ENCODE data around the gene SFXN3.
"Not testable (repeated sequence)": the region's sequence is repeated elsewhere in the genome, so short reads cannot be mapped to it uniquely, and the experiment has no call there.

Gene SFXN3

DNA sequence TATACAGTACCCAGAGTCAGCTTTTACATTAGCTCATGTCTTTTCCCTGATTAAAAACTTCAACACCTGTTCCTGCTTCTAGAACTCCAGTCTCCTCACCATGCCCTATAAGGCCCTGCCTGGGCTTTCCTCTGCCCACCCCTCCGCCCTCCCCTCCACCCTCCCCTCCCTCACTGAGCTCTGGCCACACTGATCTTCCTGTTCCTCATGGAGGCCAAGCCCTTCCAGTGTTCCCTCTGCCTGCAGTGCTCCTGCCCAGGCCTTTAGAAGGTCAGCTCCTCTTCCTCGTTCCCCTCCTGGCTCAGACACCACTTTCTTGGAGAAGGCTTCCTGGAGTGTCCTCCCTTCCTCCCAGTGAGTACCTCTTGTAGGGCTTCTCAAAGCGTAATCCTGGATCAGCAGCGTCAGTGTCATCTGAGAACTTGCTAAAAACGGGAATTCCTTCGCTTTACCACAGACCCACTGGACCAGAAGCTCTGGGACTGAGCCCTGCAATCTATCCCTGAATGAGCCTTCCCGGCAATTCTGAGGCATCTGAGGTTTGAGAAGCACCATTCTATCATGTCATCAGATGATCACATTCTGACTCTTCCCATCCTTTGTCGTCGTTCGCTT is 3.8 kb upstream of the SFXN3 start:
- Histone ChIP-seq H3K9me3 (ENCODE audit: control insufficient read depth, low read length) (no peaks in the 10 kb centered on the region), H3K4me1 (ENCODE audit: control insufficient read depth, insufficient read depth, low read length, poor library complexity, severe bottlenecking) (peaks cover 7% of the 10 kb centered on the region), H3K27me3 (replicated peaks; ENCODE audit: control insufficient read depth, insufficient read depth, low read length, poor library complexity, severe bottlenecking) (no peaks in the 10 kb centered on the region), H3K36me3 (ENCODE audit: control insufficient read depth, insufficient read depth, low read length) (no peaks in the 10 kb centered on the region), H3K27ac (ENCODE audit: insufficient read depth, low read length, poor library complexity, severe bottlenecking) (no peak overlapping the region), H3K4me3 (ENCODE audit: insufficient read depth, low read depth, low read length, poor library complexity, severe bottlenecking) (no peak overlapping the region)
- no peak for DNase-seq

DNA sequence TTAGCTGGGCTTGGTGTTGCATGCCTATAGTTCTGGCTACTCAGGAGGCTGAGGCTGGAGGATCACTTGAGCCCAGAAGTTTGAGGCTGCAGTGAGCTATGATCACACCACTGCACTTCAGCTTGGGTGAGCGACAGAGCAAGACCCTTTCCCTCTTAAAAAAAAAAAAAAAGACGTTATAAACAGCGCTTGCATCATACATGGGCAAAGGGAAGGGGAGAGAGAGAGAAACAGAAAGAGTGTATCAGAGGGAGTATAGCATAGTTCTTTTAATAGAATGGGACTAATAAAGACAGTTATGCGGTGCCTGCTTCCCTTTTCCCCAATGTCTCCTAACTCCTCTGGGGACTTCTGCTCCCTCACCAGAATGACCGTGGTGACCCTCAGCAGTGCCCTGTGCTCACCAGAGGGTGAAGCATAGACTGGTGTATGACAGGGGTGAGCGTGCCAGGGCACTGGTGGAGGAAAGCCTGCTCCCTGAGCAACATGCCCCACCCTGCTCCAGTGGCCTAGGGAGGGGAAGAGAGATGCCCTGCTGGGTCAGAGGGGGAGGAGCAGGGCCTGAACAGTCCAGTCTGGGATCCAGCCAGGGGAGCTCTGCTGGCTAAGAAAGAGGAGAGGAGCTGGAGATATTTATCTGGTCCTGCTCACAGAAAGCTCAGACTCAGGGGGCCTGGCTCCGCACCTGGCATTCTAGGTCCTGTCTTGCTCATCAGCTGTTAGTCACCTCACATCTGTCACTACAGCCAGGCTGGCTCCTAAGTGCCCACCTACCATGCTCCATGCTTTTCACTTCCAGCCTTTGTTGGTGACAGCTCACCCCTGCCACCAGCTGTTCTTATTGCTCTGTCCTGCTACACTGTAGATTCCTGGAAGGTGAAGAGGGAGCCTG is 2.3 kb upstream of the SFXN3 start:
- H3K9me3 ChIP-seq (ENCODE audit: control insufficient read depth, low read length), result no peaks in the 10 kb centered on the region
- no peaks in the 10 kb centered on the region for H3K36me3 ChIP-seq (ENCODE audit: control insufficient read depth, insufficient read depth, low read length)
- H3K27me3 ChIP-seq (replicated peaks; ENCODE audit: control insufficient read depth, insufficient read depth, low read length, poor library complexity, severe bottlenecking), result no peaks in the 10 kb centered on the region
- H3K4me1 ChIP-seq (ENCODE audit: control insufficient read depth, insufficient read depth, low read length, poor library complexity, severe bottlenecking), result peaks cover 18% of the 10 kb centered on the region
- H3K4me3 ChIP-seq (ENCODE audit: insufficient read depth, low read depth, low read length, poor library complexity, severe bottlenecking), result no peak overlapping the region
- H3K27ac ChIP-seq (ENCODE audit: insufficient read depth, low read length, poor library complexity, severe bottlenecking), result no peak overlapping the region
- DNase-seq, result no peak

DNA sequence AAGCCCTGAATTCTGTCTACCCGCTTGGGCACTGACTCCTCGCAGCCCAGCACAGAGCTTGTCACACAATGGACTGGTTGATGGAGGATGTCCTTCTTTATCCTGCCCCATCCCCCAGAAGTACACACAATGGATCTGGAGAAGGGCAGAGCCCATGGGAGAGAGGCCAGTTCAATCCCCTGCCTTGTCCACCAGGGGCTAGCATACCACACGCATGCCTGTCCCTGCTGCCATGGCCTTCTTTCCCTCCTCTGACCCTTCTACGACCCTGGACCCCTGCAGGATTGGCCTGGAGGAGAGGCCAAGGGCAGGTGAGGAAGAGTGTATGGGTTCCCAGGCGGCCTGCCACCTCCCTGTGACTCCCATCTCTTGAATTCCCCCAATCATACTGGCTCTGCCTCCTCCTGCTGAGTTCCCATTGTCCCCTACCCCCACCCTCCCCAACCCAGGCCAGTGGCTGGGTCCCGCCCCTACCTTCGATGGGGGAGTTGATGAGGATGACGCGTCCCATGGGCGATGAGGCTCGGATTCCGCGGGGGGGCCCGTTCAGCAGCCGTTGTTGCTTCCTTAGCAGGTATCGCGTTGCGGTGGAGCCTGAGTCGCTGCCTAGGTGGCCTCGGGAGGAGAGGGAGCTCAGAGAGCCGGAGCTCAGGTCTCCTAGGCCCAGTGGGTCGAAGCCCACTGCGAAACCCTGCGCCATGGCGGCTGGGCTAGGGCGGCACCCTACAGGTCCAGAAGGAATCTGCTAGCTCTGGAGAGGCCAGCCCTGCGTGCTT is 1.3 kb upstream of the SFXN3 start:
- Histone ChIP-seq H3K9me3 (ENCODE audit: control insufficient read depth, low read length) (no peaks in the 10 kb centered on the region), H3K4me3 (ENCODE audit: insufficient read depth, low read depth, low read length, poor library complexity, severe bottlenecking) (no peak overlapping the region), H3K27ac (ENCODE audit: insufficient read depth, low read length, poor library complexity, severe bottlenecking) (no peak overlapping the region), H3K27me3 (replicated peaks; ENCODE audit: control insufficient read depth, insufficient read depth, low read length, poor library complexity, severe bottlenecking) (no peaks in the 10 kb centered on the region), H3K4me1 (ENCODE audit: control insufficient read depth, insufficient read depth, low read length, poor library complexity, severe bottlenecking) (peaks cover 18% of the 10 kb centered on the region), H3K36me3 (ENCODE audit: control insufficient read depth, insufficient read depth, low read length) (peaks cover 3% of the 10 kb centered on the region)
- DNase-seq, result no peak

DNA sequence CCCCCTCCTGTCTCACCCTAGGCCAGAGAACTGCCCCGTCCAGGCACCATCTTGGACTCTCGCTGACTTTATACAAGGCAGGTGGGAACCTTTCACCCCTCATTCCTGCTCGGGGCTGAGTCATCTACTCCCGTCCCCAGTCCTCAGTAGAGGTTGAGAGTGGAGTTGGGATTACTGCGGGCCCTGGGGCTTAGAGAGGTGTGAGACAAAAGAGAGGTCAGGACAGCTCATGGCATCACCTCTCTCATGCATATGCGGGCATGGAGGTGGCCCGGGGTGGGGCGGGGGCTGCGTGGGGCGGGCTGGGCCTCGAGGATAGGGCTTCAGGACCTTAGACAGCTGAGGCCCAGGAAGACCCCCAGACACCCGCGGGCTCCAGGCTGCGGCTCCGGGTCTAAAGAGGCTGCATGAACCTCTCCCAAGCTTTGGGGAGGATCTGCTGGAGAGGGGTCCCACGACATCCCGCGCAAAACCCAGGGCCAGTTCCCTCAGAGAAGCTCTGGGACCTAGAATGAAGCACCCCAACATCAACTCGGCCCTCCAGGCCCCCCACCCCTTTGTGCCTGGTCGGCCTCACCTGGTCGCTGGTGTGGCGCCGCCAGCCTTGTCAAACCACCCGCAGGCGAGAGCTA is 422 bp upstream of the SFXN3 start:
- peak overlapping the region; percentile 82 for H3K4me3 ChIP-seq (ENCODE audit: insufficient read depth, low read depth, low read length, poor library complexity, severe bottlenecking)
- H3K4me1 ChIP-seq (ENCODE audit: control insufficient read depth, insufficient read depth, low read length, poor library complexity, severe bottlenecking), result peaks cover 18% of the 10 kb centered on the region
- H3K9me3 ChIP-seq (ENCODE audit: control insufficient read depth, low read length), result no peaks in the 10 kb centered on the region
- no peak for DNase-seq
- no peaks in the 10 kb centered on the region for H3K27me3 ChIP-seq (replicated peaks; ENCODE audit: control insufficient read depth, insufficient read depth, low read length, poor library complexity, severe bottlenecking)
- H3K27ac ChIP-seq (ENCODE audit: insufficient read depth, low read length, poor library complexity, severe bottlenecking), result peak overlapping the region; percentile 92
- H3K36me3 ChIP-seq (ENCODE audit: control insufficient read depth, insufficient read depth, low read length), result peaks cover 12% of the 10 kb centered on the region

DNA sequence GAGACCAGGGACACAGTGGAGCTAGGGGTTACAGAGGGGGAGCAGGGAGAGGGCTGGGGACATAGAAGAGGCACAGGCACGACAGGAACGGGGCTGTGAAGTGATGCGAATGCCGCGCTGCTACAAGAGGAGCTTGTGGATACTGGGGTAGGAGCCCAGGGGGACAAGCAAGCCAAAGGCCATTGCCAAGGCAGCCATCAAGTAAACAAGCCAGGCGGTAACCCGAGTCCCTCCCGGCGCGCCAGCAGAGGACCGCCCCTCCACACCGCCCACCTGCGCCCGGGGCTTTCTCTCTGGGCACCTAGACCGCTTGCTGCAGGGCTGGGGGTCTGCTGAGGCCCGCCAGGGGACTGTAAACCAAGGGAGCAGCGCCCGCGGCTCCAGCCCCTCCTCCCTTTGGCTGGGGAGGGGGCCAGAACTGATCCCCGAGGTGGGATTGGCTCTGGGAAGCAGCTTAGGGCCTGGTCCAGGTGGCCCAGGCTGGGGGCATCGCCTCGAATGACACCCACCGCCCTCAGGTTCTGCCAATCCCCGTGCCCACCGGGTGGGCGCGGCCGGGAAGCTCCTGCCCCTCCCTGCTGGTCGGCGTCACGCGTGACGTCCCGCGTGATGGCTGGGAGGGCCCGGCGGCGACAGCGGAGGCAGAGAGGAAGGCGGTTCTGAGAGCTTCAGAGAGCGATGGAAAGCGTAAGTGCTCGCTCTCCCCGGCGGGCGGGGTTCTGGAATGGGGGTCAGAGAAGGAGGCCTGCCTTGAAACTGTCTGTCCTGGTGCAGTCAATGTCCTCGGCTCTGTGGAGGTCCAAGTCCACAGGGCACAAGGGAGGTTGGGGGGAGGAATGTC is 982 bp downstream of the SFXN3 start:
- Histone ChIP-seq H3K36me3 (ENCODE audit: control insufficient read depth, insufficient read depth, low read length) (peaks cover 26% of the 10 kb centered on the region), H3K9me3 (ENCODE audit: control insufficient read depth, low read length) (no peaks in the 10 kb centered on the region), H3K4me1 (ENCODE audit: control insufficient read depth, insufficient read depth, low read length, poor library complexity, severe bottlenecking) (peaks cover 18% of the 10 kb centered on the region), H3K4me3 (ENCODE audit: insufficient read depth, low read depth, low read length, poor library complexity, severe bottlenecking) (peak overlapping the region; percentile 82), H3K27ac (ENCODE audit: insufficient read depth, low read length, poor library complexity, severe bottlenecking) (peak overlapping the region; percentile 92), H3K27me3 (replicated peaks; ENCODE audit: control insufficient read depth, insufficient read depth, low read length, poor library complexity, severe bottlenecking) (no peaks in the 10 kb centered on the region)
- DNase-seq, result peak; percentile 65 to 79 (median 78)

DNA sequence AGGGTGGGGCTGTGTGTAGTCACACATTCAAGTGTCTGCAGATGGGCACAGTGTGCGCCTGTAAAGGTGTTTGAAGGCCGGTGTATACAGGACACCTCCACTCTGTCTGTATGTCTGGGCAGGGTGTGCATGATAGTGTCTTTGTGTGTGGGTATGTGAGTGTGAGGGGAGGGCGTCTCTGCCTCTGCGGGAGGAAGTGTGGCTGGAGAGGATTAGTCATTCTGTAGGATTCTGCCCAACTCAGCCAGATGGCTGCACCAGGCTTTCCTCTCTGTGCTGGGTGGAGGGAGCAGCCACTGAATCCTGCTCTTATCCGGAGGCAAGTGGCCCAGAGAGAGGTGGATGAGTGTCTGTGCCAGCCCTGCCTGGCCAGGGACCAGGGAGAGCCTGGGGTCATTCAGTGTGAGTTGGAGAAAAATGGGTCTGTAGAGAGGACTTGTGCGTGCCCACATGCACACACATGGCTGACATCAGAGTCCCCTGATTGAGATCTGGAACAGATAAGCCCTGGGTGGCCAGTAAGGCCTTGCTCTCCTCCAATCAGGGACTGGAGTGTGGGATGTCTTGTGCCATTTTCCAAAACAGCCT is 1.7 kb downstream of the SFXN3 start:
- Histone ChIP-seq H3K4me1 (ENCODE audit: control insufficient read depth, insufficient read depth, low read length, poor library complexity, severe bottlenecking) (peaks cover 18% of the 10 kb centered on the region), H3K36me3 (ENCODE audit: control insufficient read depth, insufficient read depth, low read length) (peaks cover 33% of the 10 kb centered on the region), H3K4me3 (ENCODE audit: insufficient read depth, low read depth, low read length, poor library complexity, severe bottlenecking) (peak overlapping the region; percentile 82), H3K9me3 (ENCODE audit: control insufficient read depth, low read length) (no peaks in the 10 kb centered on the region), H3K27me3 (replicated peaks; ENCODE audit: control insufficient read depth, insufficient read depth, low read length, poor library complexity, severe bottlenecking) (no peaks in the 10 kb centered on the region), H3K27ac (ENCODE audit: insufficient read depth, low read length, poor library complexity, severe bottlenecking) (peak overlapping the region; percentile 92)
- DNase-seq, result peak; percentile 32 to 45 (median 45)

DNA sequence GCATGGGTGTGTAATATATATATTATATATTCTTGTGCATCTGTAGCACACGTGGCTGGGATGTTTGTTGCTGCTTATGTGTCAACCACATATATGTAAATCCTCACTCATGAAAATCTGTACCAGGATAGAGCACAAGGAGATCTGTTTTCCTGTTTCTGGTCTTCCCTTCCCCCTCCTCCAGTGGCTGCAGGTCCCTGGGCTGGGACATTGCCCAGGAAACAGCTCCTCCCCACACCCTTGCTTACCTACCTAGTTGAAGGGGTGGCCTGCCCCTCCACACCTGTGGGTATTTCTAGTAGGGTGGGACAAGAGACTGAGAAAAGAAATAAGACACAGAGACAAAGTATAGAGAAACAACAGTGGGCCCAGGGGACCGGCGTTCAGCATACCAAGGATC is 2.2 kb downstream of the SFXN3 start:
- peaks cover 38% of the 10 kb centered on the region for H3K36me3 ChIP-seq (ENCODE audit: control insufficient read depth, insufficient read depth, low read length)
- H3K4me1 ChIP-seq (ENCODE audit: control insufficient read depth, insufficient read depth, low read length, poor library complexity, severe bottlenecking), result peaks cover 18% of the 10 kb centered on the region
- no peaks in the 10 kb centered on the region for H3K9me3 ChIP-seq (ENCODE audit: control insufficient read depth, low read length)
- no peak overlapping the region for H3K4me3 ChIP-seq (ENCODE audit: insufficient read depth, low read depth, low read length, poor library complexity, severe bottlenecking)
- no peaks in the 10 kb centered on the region for H3K27me3 ChIP-seq (replicated peaks; ENCODE audit: control insufficient read depth, insufficient read depth, low read length, poor library complexity, severe bottlenecking)
- DNase-seq, result no peak
- H3K27ac ChIP-seq (ENCODE audit: insufficient read depth, low read length, poor library complexity, severe bottlenecking), result no peak overlapping the region

DNA sequence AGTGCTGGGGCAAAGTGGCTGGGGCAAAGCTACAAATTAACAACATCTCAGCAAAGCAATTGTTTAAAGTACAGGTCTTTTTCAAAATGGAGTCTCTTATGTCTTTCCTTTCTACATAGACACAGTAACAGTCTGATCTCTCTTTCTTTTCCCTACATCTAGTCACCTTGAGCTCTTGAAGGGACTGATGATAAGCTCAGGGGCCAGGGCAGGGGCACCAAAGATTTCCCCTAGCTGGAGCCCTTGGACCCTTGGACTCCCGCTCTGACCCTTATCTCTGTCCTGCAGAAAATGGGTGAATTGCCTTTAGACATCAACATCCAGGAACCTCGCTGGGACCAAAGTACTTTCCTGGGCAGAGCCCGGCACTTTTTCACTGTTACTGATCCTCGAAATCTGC is 3.4 kb downstream of the SFXN3 start:
- Histone ChIP-seq H3K4me1 (ENCODE audit: control insufficient read depth, insufficient read depth, low read length, poor library complexity, severe bottlenecking) (peaks cover 18% of the 10 kb centered on the region), H3K36me3 (ENCODE audit: control insufficient read depth, insufficient read depth, low read length) (peaks cover 47% of the 10 kb centered on the region)
- not testable (repeated sequence) for H3K4me3 ChIP-seq (ENCODE audit: insufficient read depth, low read depth, low read length, poor library complexity, severe bottlenecking); H3K27ac ChIP-seq (ENCODE audit: insufficient read depth, low read length, poor library complexity, severe bottlenecking); DNase-seq; H3K9me3 ChIP-seq (ENCODE audit: control insufficient read depth, low read length); H3K27me3 ChIP-seq (replicated peaks; ENCODE audit: control insufficient read depth, insufficient read depth, low read length, poor library complexity, severe bottlenecking)

DNA sequence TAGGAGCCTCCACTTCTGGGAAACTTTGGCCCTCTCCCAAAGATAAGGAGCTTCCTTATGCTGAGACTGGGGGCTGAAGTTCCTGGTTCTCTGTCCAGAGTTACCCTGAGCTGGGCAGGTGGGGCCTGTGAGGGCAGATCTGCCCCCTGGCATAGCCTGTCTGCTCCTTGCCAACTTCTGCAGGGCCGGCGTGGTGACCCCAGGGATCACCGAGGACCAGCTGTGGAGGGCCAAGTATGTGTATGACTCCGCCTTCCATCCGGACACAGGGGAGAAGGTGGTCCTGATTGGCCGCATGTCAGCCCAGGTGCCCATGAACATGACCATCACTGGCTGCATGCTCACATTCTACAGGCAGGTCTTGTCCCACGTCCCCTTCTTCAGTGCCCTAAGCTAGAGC is 4.3 kb downstream of the SFXN3 start:
- no peaks in the 10 kb centered on the region for H3K27me3 ChIP-seq (replicated peaks; ENCODE audit: control insufficient read depth, insufficient read depth, low read length, poor library complexity, severe bottlenecking)

More for the DNA sequence above, 4.3 kb downstream of the SFXN3 start:
- peaks cover 52% of the 10 kb centered on the region for H3K36me3 ChIP-seq (ENCODE audit: control insufficient read depth, insufficient read depth, low read length)
- H3K4me1 ChIP-seq (ENCODE audit: control insufficient read depth, insufficient read depth, low read length, poor library complexity, severe bottlenecking), result peaks cover 17% of the 10 kb centered on the region
- no peak overlapping the region for H3K27ac ChIP-seq (ENCODE audit: insufficient read depth, low read length, poor library complexity, severe bottlenecking)
- no peak for DNase-seq
- H3K4me3 ChIP-seq (ENCODE audit: insufficient read depth, low read depth, low read length, poor library complexity, severe bottlenecking), result no peak overlapping the region
- H3K9me3 ChIP-seq (ENCODE audit: control insufficient read depth, low read length), result no peaks in the 10 kb centered on the region
